ENCODE measurements around the gene RND3.

The RND3 gene

GRCh38 chr2:150476809-150477302 lies 10.6 kb downstream of the RND3 start:
- H3K4me3 ChIP-seq (ENCODE audit: low read depth, low read length): no peak overlapping the region
- DNase-seq (ENCODE audit: low read depth): no peak
- TF ChIP-seq CTCF (IDR thresholded peaks at IDR 0.05; ENCODE audit: low read depth, low read length, missing control alignments): no peak
- in situ Hi-C loops (cut with HindIII; ENCODE audit: low sequenced_read_pairs): no loop called here

GRCh38 chr2:150476286-150476685 lies 11.2 kb downstream of the RND3 start:
- DNase-seq (ENCODE audit: low read depth): no peak
- no peak for TF ChIP-seq CTCF (IDR thresholded peaks at IDR 0.05; ENCODE audit: low read depth, low read length, missing control alignments)
- in situ Hi-C loops (cut with HindIII; ENCODE audit: low sequenced_read_pairs): no loop called here
- no peak overlapping the region for H3K4me3 ChIP-seq (ENCODE audit: low read depth, low read length)

- in situ Hi-C loops (cut with HindIII; ENCODE audit: low sequenced_read_pairs): no loop called here
- no peak overlapping the region for H3K4me3 ChIP-seq (ENCODE audit: low read depth, low read length)
- DNase-seq (ENCODE audit: low read depth): no peak
- TF ChIP-seq CTCF (IDR thresholded peaks at IDR 0.05; ENCODE audit: low read depth, low read length, missing control alignments): no peak
Observed at GRCh38 chr2:150475479-150476250, 11.8 kb downstream of the RND3 start.

GRCh38 chr2:150474326-150475074 lies 13.0 kb downstream of the RND3 start:
- no peak for TF ChIP-seq CTCF (IDR thresholded peaks at IDR 0.05; ENCODE audit: low read depth, low read length, missing control alignments)
- DNase-seq (ENCODE audit: low read depth): no peak
- in situ Hi-C loops (cut with HindIII; ENCODE audit: low sequenced_read_pairs): no loop called here
- no peak overlapping the region for H3K4me3 ChIP-seq (ENCODE audit: low read depth, low read length)

- no peak for DNase-seq (ENCODE audit: low read depth)
Observed at GRCh38 chr2:150473767-150474166, 13.7 kb downstream of the RND3 start.

GRCh38 chr2:150472511-150472899 lies 15.0 kb downstream of the RND3 start:
- H3K4me3 ChIP-seq (ENCODE audit: low read depth, low read length): no peak overlapping the region
- TF ChIP-seq CTCF (IDR thresholded peaks at IDR 0.05; ENCODE audit: low read depth, low read length, missing control alignments): no peak
- in situ Hi-C loops (cut with HindIII; ENCODE audit: low sequenced_read_pairs): no loop called here
- DNase-seq (ENCODE audit: low read depth): no peak

More at GRCh38 chr2:150473767-150474166, 13.7 kb downstream of the RND3 start:
- no peak overlapping the region for H3K4me3 ChIP-seq (ENCODE audit: low read depth, low read length)
- in situ Hi-C loops (cut with HindIII; ENCODE audit: low sequenced_read_pairs): no loop called here
- TF ChIP-seq CTCF (IDR thresholded peaks at IDR 0.05; ENCODE audit: low read depth, low read length, missing control alignments): no peak

All from astrocyte of the cerebellum (primary cell).